GM18505 (cell line): ENCODE data around the gene THNSL1.

Experiments used
- ATAC-seq: cut with Tn5 transposase; IDR thresholded peaks from one replicate; pipeline ENCODE4 v1.9.1; 2021; ENCODE audit not compliant: unreplicated experiment
- POLR2A ChIP-seq: IDR thresholded peaks from 4 replicates; pipeline ENCODE4 v1.6.1; 2011; ENCODE audit warnings: borderline replicate concordance; ENCODE audit not compliant: insufficient read depth, insufficient read length; ENCODE audit errors: extremely low read depth

Gene THNSL1

GRCh38 chr10:25057886-25058285 is 41.5 kb downstream of the THNSL1 start:
- ATAC-seq, result no peak
- TF ChIP-seq POLR2A, result no peak

DNA sequence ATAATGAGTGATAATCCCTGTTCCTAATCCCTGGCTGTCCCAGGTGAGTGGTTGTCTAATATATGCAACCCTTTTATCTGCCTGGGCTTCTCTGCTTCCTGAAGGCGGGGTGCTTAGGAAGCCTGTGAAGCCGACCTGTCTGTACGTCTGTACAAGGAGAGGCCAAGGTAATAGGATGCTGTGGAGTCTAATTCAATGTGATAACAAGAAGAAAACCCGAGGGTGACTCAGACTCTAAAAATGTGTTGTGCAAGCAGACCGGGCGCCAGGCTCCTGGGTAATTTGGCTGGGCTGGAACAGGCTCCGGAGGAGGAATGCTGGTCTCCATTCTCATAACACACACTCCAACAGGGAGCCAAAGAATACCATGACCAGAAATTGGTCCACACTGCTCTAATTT is 43.6 kb downstream of the THNSL1 start:
- no peak for ATAC-seq
- no peak for TF ChIP-seq POLR2A

DNA sequence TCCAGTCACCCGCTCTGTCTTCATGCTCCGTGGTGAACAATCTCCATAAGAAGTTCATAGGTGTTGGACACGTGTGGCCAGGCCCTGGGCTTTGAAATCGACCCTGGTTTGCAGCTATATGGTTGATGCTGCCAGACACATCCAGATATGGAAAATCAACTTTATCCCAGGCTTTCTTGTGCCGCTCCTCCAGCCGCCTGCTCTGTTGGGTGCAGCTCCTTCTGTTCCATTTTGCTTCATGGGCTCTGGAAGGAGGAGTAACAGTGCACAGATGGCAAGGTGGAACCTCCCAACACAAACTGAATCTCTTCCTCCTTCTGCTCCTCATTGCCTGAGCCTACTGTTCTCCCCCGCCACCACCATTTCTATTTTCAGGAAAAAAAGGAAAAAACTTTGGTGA is 44.7 kb downstream of the THNSL1 start:
- no peak for ATAC-seq

GRCh38 chr10:25061711-25062449 is 45.5 kb downstream of the THNSL1 start:
- TF ChIP-seq POLR2A, result no peak
- ATAC-seq, result no peak

More for the DNA sequence above, 44.7 kb downstream of the THNSL1 start:
- TF ChIP-seq POLR2A, result no peak

- ATAC-seq, result no peak
Observed at GRCh38 chr10:25063157-25063556, 46.7 kb downstream of the THNSL1 start.

GRCh38 chr10:25063644-25064043 is 47.2 kb downstream of the THNSL1 start:
- no peak for ATAC-seq
- TF ChIP-seq POLR2A, result no peak

More at GRCh38 chr10:25063157-25063556, 46.7 kb downstream of the THNSL1 start:
- no peak for TF ChIP-seq POLR2A

- no peak for ATAC-seq
- TF ChIP-seq POLR2A, result no peak
Observed at GRCh38 chr10:25064401-25064800, 48.0 kb downstream of the THNSL1 start.

GRCh38 chr10:25065761-25066476 is 49.5 kb downstream of the THNSL1 start:
- TF ChIP-seq POLR2A, result no peak
- ATAC-seq, result no peak

GRCh38 chr10:25068152-25069058 is 52.0 kb downstream of the THNSL1 start:
- TF ChIP-seq POLR2A, result no peak
- ATAC-seq, result no peak

- no peak for ATAC-seq
- TF ChIP-seq POLR2A, result no peak
Observed at GRCh38 chr10:25071227-25071626, 54.8 kb downstream of the THNSL1 start.

DNA sequence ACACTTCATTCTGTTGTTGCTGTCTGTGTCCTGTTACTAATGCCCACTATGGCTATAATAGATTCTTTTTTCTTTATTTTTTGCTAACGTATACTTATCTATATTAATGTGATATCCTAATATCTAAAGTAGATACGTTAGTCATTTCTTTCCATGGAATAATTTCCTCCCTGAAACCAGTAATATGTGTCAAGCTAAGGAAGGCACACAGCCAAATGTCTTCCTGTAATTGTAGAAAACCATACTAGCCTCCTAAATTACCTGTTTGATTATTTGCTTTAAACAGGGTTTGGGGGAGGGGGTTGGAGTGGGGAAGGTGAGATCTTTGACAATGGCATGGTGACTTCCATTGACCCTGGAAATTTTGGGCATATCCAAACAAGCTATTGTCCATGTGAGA is 56.4 kb downstream of the THNSL1 start:
- TF ChIP-seq POLR2A, result no peak
- ATAC-seq, result no peak

DNA sequence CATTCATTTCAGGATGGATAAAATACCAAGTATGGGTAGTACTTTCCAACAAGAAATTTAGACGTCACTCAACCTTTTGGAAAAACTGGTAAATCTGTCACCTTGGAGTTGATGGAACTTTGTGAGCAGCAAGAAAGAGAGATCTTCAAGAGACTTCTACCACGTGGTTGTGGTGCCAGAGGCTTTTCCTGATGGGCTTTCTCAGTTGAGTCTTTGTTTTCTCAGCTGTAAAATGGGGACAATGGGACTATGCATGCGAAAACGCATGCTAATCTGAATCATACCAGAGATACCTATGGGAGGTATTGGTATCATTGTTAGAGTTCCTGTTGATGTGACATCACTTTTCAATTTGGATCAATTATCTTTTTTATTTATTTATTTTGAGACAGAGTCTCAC is 59.4 kb downstream of the THNSL1 start:
- no peak for ATAC-seq
- no peak for TF ChIP-seq POLR2A
